ENCODE measurements around the gene PAOX. TPM values are rescaled to one million over a fixed set of nuclear protein-coding genes. Genes with fewer than 3 reads are reported as not detected.

Gene PAOX
- total and polyA plus RNA-seq, 7 donors, result 2.4 to 5.2 (median 3.5) TPM

- intact Hi-C loops (cut with DNase I), result no loop called here
- H3K27me3 ChIP-seq (ENCODE audit: insufficient read depth in 3 of 3, low read length in 2 of 3), result peaks cover 0 to 71% (median 41%) of the 10 kb centered on the region in 3 donors
Measured at GRCh38 chr10:133338080-133339071, 40.7 kb upstream of the PAOX start.

GRCh38 chr10:133339708-133340380 lies 39.2 kb upstream of the PAOX start:
- Histone ChIP-seq H3K27me3 (ENCODE audit: insufficient read depth in 3 of 3, low read length in 2 of 3) (peaks cover 0 to 75% (median 37%) of the 10 kb centered on the region in 3 donors), H3K4me3 (no peak overlapping the region), H3K36me3 (ENCODE audit: insufficient read depth in 1 of 2, low read depth in 1 of 2) (no peaks in the 10 kb centered on the region), H3K9me3 (no peaks in the 10 kb centered on the region), H3K4me1 (peaks cover 12% of the 10 kb centered on the region), H3K27ac (no peak overlapping the region)
- ATAC-seq, result no peak
- intact Hi-C loops (cut with DNase I), result no loop called here
- WGBS, 3 donors, result 84 to 89% (median 88%) methylated on average over 13 of the region's 13 CpGs
- peak in 1 of 2 donors; percentile 40 for DNase-seq
- TF ChIP-seq CTCF (IDR thresholded peaks at IDR 0.05), result no peak

More at GRCh38 chr10:133338080-133339071, 40.7 kb upstream of the PAOX start:
- Histone ChIP-seq H3K4me1 (peaks cover 12% of the 10 kb centered on the region), H3K9me3 (no peaks in the 10 kb centered on the region), H3K27ac (no peak overlapping the region), H3K4me3 (no peak overlapping the region), H3K36me3 (ENCODE audit: insufficient read depth in 1 of 2, low read depth in 1 of 2) (no peaks in the 10 kb centered on the region)
- ATAC-seq (no peak), DNase-seq (peak in 1 of 2 donors; percentile 36)
- no peak for TF ChIP-seq CTCF (IDR thresholded peaks at IDR 0.05)
- 89 to 92% (median 90%) methylated on average over 10 of the region's 10 CpGs for WGBS, 3 donors

GRCh38 chr10:133341983-133342382 lies 37.1 kb upstream of the PAOX start:
- no peaks in the 10 kb centered on the region for H3K4me1 ChIP-seq
- no peak overlapping the region for H3K4me3 ChIP-seq
- H3K27ac ChIP-seq, result no peak overlapping the region
- no peak for ATAC-seq
- intact Hi-C loops (cut with DNase I), result no loop called here
- no peak for TF ChIP-seq CTCF (IDR thresholded peaks at IDR 0.05)
- no peak for DNase-seq
- peaks cover 0 to 72% (median 28%) of the 10 kb centered on the region in 3 donors for H3K27me3 ChIP-seq (ENCODE audit: insufficient read depth in 3 of 3, low read length in 2 of 3)
- H3K36me3 ChIP-seq (ENCODE audit: insufficient read depth in 1 of 2, low read depth in 1 of 2), result no peaks in the 10 kb centered on the region
- WGBS, 3 donors, result 79 to 88% (median 84%) methylated on average over 4 of the region's 4 CpGs
- H3K9me3 ChIP-seq, result no peaks in the 10 kb centered on the region

- WGBS, 3 donors, result 72 to 73% (median 73%) methylated on average over 8 of the region's 8 CpGs
- ATAC-seq (no peak), DNase-seq (peak in 1 of 2 donors; percentile 38)
- Histone ChIP-seq H3K9me3 (no peaks in the 10 kb centered on the region), H3K4me3 (no peak overlapping the region), H3K36me3 (ENCODE audit: insufficient read depth in 1 of 2, low read depth in 1 of 2) (no peaks in the 10 kb centered on the region), H3K4me1 (no peaks in the 10 kb centered on the region), H3K27ac (no peak overlapping the region), H3K27me3 (ENCODE audit: insufficient read depth in 3 of 3, low read length in 2 of 3) (peaks cover 0 to 76% (median 22%) of the 10 kb centered on the region in 3 donors)
- no peak for TF ChIP-seq CTCF (IDR thresholded peaks at IDR 0.05)
- intact Hi-C loops (cut with DNase I), result no loop called here
Measured at GRCh38 chr10:133342942-133343341, 36.1 kb upstream of the PAOX start.

Measured in psoas muscle (tissue), 8 donors.